ENCODE data around the gene SLC12A2.

DNA sequence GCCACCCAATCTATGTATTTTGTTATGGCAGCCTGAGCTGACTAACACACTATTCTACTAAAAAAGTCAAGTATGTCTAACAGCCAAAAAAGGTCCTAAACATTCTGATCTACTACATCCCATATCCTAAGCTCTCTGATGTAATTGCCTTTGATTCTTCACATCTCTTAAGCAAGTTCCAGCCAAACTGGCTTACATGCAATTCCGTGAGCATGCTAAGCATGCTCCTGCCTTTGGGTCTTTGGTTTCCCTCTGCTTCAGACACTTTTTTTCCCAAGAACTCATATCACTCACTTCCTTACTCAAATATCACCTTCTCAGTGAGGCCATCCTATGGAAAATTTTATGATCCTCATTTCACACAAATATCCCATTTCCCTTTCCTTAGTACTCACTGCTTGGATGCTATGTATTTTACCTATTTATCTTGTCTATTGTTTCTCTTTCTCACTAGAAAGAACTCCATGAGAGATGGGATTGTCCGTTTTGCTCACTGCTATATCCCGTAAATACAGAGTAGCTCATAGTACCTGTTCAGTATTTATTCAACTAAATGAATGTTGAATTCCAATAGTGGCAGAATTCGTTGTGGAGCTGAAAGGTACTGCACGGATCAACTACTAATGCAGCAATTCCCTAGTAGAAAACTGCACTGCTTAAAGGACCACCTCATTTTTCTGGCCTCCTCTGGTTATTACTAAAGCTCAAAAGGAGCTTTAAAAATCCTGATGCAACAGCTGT lies 2.3 kb upstream of the SLC12A2 start:
- TF ChIP-seq, protein P1, sequence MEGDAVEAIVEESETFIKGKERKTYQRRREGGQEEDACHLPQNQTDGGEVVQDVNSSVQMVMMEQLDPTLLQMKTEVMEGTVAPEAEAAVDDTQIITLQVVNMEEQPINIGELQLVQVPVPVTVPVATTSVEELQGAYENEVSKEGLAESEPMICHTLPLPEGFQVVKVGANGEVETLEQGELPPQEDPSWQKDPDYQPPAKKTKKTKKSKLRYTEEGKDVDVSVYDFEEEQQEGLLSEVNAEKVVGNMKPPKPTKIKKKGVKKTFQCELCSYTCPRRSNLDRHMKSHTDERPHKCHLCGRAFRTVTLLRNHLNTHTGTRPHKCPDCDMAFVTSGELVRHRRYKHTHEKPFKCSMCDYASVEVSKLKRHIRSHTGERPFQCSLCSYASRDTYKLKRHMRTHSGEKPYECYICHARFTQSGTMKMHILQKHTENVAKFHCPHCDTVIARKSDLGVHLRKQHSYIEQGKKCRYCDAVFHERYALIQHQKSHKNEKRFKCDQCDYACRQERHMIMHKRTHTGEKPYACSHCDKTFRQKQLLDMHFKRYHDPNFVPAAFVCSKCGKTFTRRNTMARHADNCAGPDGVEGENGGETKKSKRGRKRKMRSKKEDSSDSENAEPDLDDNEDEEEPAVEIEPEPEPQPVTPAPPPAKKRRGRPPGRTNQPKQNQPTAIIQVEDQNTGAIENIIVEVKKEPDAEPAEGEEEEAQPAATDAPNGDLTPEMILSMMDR (IDR thresholded peaks at IDR 0.05): peak in 4 of 6 experiments; percentile 14 to 54 (median 48)
- no peak for TF ChIP-seq POLR2A (IDR thresholded peaks at IDR 0.05)
